A172 (cell line): ENCODE data around the gene FOXJ2. TPM values are rescaled to one million over a fixed set of nuclear protein-coding genes. Genes with fewer than 3 reads are reported as not detected.
"Not testable (repeated sequence)": the region's sequence is repeated elsewhere in the genome, so short reads cannot be mapped to it uniquely, and the experiment has no call there.

Experiments used
- DNase-seq: peaks from one replicate; pipeline ENCODE4 v3.0.0-alpha.2; 2015; ENCODE audit warnings: low spot score
- total RNA-seq: library from RNA; depleted of rRNA; stranded (reverse); fragments of >200 nt; shearing (Covaris generic); gene quantifications from 2 replicates; pipeline ENCODE4 v1.2.3, GENCODE V29; 2014

Gene FOXJ2
- total RNA-seq, 1 experiment from 2014 or later: 3.9 TPM

DNA sequence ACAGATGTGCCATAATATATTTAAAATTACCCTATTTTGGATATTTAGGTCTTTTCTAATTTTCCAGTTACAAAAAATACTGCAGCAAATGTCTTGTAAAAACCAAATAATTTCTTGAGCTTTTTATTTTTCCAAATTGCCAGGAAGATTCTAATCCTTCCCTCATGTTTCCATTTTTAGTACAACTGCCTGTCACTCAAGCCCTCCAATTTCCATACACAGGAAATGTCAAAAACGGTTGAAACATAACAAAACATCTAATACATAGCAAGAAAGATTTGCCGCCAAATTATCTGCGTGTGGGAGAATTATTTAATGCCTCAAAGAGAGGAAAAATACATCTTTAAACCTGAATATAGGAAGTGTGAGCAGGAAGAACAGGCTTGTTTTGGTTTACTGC, 2.3 kb upstream of the FOXJ2 start:
- no peak for DNase-seq

DNA sequence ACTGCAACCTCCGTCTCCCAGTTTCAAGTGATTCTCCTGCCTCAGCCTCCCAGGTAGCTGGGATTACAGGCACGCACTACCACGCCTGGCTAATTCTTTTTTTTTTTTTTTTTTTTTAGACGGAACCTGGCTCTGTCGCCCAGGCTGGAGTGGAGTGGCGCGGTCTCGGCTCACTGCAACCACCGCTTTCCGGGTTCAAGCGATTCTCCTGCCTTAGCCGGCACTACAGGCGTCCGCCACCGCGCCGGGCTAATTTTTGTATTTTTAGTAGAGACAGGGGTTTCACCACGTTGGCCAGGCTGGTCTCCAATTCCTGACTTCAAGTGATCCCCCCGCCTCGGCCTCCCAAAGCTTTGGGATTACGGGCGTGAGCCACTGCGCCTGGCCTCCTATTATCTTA, 1.5 kb upstream of the FOXJ2 start:
- DNase-seq: not testable (repeated sequence)

DNA sequence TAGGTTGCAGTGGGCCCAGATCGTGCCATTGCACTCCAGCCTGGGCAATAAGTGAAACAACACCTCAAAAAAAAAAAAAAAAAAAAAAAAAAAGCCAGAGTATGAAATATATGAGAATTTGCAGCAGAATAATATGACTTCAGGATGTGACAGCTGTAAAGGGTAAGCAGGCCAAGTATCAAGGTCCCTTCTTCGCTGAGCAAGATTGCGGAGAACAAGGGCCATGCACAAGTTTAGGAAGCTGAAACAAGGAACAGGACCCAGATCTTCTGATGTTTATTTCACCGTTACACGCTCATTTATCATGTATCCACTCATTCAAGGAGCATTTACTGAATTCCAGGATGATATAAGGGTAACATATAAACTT, 659 bp upstream of the FOXJ2 start:
- no peak for DNase-seq

DNA sequence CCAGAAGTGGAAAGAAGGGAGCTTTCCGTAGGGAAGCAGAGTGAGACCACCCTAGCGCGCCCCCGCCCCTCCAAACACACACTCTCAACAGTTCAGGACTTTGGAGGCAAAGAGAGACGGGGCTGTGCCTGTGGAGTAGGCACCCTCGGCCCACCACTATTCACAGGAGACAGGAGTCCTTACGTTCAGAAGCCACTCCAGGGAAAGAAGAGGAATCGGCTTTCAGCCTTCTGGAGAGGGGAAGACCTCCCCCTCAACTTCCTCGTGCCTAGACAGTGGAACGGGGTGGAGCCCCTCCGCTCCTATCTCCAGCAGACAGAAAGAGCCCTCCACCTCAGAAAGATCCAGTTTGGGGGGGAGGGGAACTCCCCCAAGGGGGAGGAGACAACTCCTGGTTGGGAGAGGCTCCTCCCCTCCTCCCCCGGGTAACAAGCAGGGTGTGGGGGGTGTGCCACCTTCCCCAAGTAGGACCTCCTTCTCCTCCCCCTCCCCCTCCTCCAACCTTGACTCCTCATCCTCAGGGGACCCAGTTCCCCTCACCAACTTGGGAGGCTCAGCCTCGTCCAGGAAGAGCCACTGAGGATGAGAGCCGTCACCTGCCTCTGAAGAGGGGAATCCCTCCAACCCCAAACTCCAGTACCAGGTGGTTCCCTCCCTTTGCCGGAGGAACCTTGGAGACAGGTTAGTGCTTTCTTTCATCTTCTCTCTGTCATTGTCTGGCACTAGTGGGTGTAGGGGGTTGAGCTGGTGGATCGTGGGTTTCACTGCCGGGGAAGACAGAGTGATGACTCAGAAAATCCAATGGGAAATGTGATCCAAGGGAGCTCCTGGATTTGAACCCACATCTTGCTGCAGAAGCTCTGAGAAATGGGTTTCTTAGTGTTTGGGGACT, 883 bp downstream of the FOXJ2 start:
- DNase-seq: peak; percentile 17

DNA sequence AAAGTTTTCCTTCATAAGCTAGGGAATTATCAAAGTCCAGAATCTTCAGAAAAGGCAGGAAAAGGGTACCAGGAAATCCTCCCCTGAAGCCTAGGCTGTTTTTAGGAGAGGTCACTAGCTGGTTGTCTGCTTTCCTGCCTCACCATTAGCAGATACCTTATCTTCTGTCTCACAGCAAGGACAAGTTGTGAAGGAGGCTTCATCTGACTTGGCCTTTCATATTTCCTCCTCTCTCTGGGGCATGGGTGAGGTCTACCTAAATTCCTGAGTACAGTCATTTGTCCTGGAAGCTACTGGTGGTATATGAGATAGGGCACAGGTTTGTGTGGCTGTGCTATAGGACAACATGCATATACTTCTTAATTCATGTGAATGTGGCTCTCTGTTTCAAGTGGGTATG, 2.3 kb downstream of the FOXJ2 start:
- no peak for DNase-seq

DNA sequence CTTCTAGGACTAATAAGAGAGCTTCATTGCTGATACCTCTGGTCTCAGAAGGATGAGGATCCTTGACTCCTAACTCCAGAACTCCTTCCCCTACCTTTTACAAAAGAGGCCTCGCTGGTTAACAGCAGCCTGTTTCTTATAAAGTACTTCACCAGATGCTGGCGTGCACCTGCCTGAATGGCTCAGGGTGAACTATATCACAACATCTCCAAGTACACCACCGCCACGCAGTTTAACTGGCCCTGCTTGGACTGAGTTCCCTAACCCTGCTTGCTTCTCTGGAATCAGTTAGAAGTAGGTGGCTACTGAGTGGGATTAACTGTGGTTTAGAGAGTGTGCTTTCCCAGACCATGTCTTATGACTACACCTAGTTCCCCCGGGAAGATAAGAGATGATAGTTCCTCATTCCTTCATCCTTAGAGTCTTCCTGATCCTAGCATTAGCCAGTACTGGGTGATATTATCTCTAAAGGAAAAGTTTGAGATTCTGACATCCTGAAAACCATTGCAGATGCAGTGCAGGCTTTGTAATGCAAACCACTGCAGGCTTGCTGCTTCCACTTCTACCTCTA, 3.0 kb downstream of the FOXJ2 start:
- peak; percentile 6 for DNase-seq

DNA sequence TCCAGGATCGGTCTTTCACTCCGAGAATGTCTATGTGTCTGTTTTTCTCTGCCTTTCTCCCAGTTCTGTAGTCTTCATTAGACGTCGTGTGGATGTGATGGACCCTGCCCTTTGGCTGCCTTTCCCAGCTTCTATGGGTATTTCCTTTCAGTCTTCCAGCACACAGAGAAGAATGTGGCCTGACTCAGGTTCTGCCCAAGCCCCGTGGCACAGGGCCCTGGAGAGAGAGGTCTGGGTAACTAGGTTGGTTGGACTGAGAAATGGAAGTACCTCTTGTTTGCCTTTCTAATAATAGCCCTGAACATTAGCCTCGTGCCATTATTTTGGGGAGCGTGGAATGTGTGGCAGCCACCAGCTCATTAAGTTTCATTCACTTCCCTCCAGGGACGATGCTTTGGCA, 3.8 kb downstream of the FOXJ2 start:
- DNase-seq: no peak

DNA sequence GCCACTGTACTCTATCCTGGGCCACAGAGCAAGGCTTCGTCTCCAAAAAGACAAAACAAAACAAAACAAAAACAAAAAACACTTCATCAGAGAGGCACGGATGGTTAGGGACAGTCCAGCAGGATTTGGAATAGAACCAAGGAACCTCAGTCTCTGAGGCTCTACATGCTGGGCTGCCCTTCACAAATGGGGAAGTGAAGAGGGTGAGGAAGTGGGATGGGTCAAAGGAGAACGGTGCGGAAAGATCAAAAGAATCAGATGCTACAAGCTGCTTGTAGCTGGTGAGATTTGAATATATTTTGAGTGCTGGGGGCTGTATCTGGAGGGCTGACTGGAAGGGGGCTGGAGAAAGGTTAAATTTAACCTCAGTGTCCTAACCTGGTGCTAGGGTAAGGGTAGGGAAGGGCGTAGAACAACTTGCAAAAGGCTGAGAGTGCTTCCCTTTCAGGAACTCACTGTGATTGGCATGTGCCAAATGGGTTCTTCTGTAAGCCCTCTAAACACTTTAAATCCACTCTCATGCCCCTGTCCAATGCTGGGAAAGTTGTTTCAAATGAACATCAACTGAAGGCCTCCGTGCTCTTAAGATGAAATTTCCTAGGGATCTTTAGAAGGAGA, 4.6 kb downstream of the FOXJ2 start:
- DNase-seq: no peak

DNA sequence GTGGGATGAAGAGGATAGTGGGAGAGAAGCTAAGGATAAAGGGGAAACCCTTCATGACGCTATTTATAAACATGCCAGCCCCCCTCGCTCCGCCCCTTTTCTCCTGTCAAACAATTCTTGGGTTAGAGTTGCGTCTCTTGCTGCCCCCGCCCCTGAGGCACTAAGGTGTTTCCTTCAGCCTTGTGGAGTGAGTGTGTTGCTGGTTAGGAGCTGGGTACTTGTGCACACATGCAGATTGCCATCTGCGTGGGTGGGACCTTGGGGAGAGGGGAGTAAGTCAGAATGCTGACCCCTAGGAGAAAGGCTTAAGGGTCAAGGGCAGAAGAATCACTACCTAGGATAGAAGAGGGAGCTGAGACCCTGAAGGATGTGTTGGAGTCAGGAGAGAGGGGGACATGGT, 5.4 kb downstream of the FOXJ2 start:
- DNase-seq: no peak

DNA sequence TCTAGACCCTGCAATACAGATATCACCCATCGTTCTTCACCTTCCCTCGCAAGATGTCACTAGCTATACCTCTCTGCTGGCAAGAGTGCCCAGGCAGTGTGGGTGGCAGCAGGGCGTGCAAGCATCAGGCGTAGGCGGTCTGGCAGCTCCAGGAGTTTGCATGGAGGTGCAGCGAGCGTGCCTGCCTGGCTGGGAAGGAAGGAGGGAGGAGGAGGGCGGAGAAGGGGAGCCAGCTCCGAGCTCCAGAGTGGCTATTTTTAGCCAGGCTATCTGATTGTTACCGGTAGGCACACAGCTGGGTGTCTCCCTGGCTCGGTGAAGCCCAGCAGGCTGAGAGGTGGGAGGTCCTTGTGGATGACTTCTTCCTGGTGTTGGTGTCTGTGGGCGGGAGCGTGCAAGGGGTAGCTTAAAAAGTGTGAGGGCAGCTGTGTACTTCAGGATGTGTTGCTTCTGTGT, 6.2 kb downstream of the FOXJ2 start:
- DNase-seq: peak; percentile 74

DNA sequence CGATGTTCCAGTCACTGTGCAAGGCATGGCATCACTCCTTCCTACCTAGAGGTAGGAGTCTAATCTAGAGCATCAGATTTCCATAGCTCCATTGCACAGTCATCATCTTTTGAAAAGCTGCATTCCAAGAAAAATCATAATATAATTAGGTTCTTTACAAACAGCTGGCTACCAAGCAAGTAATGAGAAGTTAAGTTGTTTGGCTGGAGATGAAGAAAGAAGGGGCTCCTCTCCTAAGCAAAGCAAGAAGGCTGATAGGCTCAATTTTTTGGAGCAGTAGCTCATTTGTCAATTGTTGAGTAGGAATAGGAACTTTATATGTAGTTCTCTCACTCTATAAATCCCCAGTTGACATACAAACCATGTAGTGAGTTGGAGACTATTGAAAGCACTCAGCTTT, 8.3 kb downstream of the FOXJ2 start:
- DNase-seq: no peak

DNA sequence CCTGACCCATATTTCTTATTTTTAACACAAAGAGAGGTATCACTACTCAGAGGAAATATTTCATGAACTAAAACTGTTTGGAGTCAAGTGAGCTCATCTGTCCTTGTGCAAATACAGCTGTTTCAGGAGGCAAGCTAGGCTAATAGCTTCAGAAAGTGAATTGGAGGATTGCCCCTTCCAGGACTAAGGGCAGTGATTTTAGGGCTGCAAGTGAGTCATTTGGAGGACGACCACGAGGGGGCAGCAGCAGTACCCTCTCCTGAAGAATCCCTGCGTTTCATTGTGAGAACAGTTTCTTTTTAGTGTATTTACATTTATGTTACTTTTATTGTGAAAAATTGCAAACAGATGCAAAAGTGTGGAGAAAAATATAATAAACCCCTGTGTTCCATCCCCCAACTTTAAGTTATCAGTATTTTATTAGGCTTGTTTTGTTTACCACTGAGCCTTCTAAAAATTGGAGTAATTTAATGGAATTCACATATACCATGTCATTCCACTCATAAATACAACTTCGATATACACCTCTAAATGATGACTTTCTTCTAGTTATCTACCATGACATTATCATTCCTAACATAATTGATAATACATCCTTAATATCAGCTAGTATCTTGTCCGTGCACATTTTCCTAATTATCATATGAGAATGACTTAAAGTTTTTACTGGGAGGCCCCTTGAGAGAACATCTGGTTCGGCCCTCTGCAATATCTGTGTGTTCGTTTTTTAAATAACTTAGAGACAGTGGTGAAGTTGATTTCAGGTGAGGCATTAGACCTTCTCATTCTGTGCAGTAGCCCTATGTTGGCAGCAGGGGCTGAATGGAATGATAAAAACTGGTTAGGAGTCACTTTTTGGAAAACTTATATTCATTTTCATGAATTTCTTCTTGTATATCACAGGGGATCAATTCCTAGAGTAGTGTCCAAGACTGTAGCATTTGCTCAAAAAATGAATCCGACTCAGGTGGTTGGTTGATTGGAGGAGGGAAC, 13.7 kb downstream of the FOXJ2 start:
- DNase-seq: peak; percentile 69

DNA sequence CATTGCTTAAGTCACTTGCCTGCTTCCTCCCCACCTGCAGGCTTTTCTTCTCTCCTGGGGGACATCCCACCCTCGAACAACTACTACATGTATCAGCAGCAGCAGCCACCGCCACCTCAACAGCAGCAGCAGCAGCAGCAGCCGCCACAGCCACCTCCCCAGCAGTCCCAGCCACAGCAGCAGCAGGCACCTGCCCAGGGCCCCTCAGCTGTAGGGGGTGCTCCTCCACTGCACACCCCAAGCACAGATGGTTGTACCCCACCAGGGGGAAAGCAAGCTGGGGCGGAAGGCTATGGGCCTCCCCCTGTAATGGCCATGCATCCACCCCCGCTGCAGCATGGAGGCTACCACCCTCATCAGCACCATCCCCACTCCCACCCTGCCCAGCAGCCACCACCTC, 15.3 kb downstream of the FOXJ2 start:
- no peak for DNase-seq

DNA sequence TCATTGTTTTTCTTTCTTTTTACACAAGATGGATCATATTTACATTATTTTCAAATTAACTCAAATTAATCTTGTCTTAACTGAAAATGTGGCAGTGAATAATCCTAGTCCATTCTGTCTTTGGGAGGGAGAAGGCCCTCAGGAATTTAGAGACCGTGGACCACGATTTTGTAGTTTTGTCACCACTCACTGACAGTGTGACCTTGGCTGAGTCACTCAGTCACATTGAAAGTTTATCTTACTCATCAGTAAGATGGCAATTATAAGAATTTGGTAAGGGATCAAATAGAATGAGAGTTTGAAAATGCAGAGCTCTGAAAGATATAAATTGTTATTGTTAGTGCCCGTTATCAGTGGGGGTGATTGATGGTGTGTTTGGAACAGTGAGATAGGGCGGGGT, 16.4 kb downstream of the FOXJ2 start:
- peak; percentile 1 for DNase-seq

DNA sequence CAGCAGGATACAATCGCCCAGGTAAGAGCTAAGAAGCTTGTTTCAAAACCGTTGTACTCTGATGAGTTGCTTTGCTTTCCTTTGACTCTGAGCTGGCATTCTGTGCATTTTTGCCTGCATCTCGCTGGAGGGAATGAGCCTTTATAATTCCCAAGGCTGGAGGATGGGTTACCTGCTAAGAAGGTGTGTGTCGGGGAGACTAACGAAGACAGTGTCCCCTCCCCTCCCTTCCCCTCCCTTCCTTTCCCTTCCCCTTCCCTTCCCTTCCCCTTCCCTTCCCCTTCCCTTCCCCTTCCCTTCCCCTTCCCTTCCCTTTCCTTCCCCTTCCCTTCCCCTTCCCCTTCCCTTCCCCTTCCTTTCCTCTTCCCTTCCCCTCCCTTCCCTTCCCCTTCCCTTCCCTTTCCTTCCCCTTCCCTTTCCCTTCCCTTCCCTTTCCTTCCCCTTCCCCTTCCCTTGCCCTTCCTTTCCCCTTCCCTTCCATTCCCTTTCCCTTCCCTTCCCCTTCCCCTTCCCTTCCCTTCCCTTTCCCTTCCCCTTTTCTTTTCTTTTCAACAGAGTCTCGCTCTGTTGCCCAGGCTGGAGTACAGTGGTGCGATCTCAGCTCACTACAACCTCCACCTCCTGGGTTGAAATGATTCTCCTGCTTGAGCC, 18.2 kb downstream of the FOXJ2 start:
- no peak for DNase-seq

DNA sequence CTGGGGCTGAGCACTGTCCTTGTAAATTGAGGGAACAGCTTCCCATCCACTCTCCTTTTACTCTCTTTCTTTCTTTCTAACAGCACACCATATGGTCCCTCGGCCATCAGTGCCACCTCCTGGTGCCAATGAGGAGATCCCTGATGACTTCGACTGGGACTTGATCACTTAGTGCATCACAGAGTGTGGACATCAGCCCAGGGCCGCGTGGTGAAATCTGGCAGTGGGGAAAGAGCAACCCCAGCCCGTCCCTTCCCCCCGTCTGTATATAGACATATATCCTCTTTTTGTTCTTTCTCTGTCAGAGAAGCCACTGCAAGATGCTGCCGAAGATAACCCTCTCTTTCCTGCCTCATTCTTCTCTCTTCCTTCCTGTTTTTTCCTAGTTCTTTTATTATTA, 20.2 kb downstream of the FOXJ2 start:
- no peak for DNase-seq

DNA sequence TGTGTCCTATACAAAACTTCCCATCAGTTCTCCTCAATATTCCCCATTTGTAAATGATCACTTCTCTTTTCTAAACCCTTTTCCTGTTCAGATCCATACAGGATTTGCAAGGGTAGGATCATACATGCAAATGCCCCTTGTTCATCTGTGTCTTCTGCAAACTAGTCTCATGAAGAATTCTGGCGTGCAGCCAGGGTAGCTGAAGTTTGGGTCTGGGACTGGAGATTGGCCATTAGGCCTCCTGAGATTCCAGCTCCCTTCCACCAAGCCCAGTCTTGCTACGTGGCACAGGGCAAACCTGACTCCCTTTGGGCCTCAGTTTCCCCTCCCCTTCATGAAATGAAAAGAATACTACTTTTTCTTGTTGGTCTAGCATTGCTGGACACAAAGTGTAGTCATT, 22.3 kb downstream of the FOXJ2 start:
- no peak for DNase-seq

DNA sequence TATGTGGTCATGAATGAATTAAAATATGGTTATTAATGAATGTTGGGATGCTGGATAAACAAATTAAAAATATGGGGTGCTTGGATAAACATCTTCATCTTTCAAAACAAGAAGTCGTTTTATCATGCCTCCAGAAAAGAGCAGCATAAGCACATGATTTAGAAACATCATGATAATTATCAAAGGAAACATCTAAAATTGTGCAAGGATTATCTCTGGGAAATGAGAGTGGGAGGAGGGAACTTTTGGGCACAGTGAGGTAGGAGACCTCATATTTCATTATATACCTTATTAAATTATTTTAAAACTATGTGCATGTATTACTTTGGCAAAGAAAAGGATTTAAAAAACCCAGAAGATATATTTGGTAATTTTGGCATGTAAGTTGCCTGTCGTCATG, 24.8 kb downstream of the FOXJ2 start:
- no peak for DNase-seq

DNA sequence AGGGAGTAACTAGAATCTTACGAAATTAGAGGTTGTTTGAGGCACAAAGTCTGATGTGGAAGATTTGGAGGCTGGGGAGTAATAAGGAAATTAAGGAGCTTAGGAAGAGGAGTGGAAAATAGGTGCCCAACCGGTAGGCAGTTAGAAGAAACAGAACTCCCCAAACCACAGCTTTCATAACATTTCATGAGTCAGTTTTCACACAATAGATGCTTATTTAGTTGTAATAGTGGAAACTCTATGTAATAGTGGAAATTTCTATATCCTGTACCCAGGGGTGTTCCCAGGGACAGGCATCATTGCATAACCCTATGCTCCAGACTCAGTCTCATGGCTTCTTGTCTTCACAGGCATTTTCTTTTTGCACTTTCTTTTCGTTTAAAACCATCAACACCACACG, 25.3 kb downstream of the FOXJ2 start:
- DNase-seq: no peak

DNA sequence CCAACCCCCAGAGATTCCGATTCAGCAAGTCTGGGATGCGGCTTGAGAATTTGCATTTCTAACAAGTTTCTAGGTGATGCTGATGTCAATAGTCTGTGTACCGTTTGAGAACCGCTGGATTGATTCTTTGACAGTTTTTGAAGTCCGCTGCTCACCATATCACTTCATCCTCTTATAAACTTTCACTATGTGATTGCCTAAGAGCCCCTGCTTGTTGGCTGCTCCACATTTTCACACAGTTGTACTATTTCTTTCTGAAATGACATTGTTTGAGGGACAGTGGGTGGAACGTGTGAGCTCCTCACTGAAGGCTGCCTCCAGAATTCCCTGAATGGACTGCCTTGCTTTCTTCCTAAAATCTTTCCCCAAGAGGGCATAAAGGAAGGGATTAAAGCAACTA, 26.0 kb downstream of the FOXJ2 start:
- DNase-seq: no peak

DNA sequence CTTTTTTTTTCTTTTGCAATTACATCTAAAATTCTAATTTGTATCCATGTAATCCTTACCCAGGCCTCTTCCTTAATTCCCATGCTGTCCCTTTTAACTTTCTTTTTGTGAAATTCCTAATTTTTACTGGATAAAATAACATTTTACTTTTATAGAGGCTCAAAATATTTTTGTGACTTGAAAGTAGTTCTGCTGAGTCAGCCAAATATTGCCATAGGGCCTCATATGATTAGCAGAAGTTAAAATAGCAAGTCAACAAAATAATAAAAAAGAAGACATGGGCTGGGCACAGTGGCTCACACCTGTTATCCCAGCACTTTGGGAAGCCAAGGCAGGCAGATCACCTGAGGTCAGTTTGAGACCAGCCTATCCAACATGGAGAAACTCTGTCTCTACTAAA, 31.6 kb downstream of the FOXJ2 start:
- DNase-seq: no peak
